Fibroblast of skin of right quadriceps (primary cell): ENCODE data around the gene CPNE6.

ENCODE experiments used
- DNase-seq: peaks from one replicate; pipeline ENCODE4 v3.0.0-alpha.2; 2013

Gene CPNE6

DNA sequence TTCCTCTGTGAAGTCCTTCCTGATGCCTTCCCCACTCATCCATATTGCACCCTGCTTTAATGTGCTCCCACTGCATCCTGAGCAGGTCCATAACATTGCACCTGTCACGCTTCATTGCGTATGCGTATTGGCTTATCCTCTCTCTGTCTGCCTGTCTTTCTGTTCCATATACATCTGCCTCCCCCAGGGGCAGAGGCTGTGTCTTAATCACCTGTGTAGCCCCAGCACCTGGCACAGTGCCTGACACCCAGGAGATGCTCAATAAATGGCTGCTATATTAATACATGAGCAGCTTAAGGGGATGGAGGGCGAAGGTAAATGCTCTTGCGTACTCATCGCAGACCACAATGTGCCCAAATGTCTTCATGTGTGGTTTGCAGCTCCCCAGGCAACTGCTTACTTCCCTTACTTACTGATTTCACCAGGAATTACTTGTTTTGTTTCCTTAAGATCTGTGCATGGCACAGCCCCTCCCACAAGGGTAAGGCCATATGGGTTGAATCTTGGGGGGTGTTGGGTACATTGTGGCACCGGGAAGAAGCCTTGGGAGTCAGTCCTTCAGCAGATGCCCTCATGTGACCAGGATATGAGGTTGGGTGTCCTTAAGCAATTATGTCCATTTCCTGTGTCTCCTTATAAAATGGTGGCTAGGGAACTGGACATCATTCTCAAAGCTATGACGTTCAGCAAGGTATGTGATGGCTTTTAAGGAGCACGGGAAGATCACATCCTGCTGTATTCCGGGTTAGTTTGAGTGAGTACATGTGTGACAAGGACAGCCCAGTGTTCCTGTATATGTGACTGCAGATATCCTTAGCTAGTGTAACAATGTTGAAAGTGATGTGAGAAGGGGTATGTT is 848 bp upstream of the CPNE6 start:
- no peak for DNase-seq

DNA sequence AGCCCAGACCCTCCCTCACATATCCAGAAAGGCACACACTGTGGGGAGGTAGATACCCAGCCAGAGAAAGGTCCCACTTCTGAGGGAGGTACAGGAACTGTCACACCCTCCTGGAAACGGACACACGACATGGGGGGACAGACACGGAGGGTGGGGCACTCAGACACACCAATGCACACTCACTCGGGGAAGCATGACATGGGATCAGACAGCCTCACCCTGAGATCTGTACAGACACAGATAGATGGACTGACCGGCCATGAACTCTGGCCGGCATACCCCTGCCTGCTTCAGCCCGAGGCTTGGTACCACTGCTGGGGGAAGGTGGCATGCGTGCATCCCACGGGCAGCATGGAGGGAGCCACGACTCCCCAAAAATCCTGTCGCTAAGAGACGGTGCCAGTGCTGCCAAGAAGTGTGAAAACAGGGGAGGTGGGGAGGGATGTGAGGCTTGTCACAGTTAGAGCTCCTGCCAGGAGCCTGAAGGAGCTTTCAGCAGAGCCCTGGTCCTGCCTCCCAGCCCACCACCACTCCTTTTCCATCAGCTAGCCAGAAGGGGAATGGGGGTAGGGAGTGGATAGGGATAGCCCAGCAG is 571 bp downstream of the CPNE6 start:
- DNase-seq = no peak

DNA sequence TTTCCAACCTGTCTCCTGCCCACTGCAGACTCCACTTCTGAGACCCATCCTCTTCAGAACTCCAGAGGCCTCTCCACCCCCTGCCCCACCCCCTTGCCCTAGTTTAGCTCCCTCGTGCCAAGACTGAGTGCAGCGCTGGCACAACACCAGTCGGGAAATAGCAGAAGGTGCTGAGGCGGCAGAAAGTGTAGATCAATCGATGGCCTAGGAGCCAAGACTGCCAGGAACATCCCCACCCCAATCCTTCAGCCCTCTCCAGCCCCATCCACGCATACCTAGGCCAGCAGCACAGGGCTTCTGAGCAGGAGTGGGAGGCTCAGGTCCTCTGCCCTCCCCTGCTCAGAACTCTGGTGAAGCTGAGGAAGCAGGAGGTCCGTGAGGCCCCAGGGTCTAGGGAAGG is 1.1 kb downstream of the CPNE6 start:
- DNase-seq = no peak

DNA sequence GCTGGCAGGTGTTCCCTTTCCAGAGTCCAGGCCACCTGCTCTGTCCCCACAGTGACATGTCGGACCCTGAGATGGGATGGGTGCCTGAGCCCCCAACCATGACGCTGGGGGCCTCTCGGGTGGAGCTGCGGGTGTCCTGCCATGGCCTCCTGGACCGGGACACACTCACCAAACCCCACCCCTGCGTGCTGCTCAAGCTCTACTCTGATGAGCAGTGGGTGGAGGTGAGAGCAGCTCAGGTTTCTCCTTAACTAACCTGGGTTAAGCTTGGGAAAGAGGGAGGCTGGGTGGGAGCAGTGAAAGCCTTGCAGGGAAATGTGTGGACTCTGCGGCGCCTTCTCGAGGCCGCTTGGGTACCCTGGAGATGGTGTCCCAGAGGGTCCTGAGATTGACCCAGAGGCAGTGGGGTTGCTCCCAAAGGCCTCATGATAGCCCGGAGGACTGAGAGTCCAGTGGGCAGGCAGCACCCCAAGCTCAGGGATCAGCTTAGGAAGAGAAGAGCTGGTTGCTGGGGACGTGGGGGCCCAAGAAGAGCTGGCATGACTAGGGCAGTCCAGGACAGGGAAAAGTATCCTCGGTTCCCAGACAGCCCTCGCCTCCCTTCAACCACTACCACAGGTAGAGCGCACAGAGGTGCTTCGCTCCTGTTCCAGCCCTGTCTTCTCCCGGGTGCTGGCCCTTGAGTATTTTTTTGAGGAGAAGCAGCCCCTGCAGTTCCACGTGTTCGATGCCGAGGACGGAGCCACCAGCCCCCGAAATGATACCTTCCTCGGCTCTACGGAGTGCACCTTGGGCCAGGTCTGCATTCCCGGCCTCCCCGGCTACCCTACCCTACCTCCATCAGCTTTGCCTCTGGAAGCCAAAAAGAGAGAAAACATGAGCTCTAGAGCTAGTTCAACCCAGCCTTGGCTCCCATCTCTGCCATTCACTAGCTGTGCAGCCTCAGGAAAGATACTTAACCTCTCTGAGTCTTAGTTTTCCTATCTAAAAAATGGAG is 1.8 kb downstream of the CPNE6 start:
- DNase-seq = no peak

DNA sequence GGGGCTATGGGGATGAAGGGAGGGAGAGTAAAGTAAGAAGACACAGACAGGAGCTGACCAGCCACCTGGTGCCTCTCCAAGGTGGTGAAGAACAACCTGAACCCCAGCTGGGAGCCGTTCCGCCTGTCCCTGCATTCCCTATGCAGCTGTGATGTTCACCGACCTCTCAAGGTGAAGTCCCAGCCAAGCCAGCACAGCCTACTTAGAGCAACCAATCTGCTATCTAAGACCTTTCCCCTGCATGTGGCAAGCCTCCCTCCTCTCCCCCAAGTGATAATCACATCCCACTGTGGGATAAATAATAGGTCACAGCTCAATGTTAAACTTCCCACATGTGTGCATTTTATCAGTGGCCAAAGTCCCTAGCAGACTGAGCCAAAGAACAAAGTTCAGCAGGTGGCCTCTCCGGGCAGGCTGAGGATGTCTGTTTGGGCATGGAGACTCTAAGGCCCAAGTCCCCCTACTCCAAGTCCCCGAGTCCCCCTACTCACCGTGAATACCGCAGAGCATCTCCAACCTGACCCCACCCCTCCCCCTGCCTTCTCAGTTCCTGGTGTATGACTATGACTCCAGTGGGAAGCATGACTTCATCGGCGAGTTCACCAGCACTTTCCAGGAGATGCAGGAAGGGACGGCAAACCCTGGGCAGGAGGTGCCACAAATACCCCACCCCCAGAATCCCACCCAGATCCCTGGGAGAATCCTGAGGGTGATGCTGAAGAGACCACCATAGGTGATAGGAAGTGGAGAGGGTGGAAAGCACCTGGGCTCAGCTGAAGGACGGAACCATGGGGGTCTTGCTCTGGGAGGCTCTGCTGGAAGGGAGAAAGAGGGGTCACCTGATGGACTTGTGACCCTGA is 3.5 kb downstream of the CPNE6 start:
- no peak for DNase-seq

DNA sequence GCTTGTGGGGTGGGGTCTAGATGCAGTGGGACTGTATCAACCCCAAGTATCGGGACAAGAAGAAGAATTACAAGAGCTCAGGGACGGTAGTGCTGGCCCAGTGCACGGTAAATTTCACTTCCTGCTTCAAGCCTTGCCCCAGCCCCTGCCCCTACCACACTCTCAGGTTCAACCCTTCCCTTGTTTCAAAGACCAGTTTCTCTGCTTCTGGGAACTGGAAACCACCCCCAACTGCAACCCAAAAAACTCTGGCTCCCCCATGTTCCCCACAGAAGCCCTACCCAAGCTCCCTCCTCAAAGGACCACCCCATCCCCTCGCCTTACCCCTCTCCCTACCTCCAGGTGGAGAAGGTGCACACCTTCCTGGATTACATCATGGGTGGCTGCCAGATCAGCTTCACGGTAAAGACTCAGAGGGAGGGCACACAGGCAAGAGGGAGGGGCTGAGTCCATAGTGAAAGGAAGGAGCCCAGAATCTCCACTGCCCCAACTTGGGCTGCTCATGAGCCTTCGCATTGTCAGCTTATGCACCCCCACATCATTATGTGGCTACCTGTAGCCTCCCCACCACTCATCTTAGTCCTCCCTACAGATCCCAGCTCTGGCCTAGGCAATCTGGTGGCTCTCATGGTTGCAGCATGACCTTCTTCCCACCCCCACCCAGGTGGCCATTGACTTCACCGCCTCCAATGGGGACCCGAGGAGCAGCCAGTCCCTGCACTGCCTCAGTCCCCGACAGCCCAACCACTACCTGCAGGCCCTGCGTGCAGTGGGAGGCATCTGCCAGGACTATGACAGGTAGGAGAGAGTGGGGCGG is 4.3 kb downstream of the CPNE6 start:
- no peak for DNase-seq

DNA sequence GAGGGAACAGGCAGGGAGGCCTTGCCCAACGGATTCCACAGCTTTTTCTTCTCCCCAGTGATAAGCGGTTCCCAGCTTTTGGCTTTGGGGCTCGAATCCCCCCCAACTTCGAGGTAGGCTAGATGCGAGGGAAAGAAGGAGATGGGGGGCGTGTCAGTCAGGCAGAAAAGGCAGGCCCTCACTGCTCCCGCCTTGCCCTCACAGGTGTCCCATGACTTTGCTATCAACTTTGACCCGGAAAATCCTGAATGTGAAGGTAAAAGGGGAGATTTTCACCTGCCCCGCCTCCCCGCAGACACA is 4.9 kb downstream of the CPNE6 start:
- no peak for DNase-seq

DNA sequence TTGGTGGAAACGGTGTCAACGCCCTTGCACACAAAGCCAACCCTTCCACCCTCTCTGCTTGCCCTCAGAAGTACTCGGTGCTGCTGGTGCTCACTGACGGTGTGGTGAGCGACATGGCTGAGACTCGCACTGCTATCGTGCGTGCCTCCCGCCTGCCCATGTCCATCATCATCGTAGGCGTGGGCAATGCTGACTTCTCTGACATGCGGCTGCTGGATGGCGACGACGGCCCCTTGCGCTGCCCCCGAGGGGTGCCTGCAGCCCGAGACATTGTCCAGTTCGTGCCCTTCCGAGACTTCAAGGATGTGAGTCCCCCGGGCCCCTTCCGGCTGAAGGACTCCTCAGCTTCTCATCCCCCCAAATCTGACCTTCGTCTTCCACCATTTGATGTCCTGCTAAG is 5.7 kb downstream of the CPNE6 start:
- no peak for DNase-seq

DNA sequence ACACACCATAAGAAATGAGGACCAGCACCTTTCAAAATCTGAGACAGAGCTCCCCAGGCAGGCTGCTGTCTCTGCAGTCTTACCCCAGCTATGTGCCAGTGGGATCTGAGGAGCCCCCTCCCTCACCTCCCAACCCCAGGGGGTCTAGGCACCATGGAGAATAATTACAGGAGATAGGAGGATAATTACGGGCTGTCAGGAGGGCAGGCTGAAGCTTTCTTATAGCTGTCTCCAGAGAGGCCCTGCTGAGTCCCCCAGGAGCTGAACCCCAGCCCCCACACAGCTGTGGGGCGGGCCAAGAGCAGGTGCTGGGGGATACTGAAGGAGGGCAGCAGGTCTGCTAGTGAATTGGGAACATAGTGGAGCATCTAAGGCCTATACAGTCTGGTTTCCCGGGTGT is 6.8 kb downstream of the CPNE6 start:
- no peak for DNase-seq

DNA sequence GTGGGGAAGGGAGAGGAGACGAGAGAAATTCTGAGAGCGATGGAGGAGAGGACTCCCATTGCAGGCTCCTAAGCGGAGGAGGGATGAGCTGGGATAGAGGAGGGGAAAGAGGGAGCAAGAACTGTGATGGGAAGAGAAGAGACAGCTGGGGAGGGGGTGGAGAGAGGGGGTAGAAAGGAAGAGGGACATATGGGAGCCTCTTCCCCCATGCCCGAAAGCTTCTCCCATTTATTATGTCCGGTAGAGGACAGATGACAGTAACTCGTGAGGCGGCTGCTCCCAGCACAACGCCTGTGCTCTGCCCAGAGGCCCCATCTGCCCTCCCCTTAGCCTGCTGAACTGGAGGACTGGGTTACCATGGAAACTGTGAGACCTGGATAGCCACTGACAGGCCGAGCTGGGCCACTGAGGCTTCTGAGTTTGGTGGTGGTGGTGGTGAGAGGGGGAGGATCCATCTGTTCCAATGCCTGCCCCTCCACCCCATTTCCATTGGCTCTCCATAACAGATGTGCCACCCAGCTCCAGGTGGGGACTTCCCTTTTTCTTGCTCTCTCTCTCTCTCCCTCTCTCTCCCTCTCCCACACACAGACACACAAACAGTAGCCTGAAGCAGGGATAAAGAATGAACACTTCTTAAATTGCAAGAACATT is 8.3 kb downstream of the CPNE6 start:
- DNase-seq = no peak

DNA sequence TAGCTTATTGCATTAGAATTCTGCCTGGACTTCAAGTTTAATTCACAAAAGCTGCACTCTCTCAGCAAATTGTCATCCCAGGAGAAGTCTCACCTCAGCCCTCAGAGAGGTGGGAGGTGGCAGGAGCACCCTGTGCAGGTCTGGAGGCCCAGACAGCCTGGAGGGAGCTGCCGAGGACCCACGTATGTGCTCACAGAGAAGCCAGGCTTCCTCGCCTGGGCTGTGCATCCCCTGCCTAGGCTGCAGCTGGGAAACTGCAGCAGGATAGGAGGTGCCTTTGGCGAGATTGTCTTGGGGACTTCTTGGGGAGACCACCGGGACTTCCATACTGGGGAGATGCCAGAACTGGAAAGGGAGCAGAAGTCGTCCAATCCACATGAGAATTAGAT is 8.8 kb downstream of the CPNE6 start:
- DNase-seq = no peak

DNA sequence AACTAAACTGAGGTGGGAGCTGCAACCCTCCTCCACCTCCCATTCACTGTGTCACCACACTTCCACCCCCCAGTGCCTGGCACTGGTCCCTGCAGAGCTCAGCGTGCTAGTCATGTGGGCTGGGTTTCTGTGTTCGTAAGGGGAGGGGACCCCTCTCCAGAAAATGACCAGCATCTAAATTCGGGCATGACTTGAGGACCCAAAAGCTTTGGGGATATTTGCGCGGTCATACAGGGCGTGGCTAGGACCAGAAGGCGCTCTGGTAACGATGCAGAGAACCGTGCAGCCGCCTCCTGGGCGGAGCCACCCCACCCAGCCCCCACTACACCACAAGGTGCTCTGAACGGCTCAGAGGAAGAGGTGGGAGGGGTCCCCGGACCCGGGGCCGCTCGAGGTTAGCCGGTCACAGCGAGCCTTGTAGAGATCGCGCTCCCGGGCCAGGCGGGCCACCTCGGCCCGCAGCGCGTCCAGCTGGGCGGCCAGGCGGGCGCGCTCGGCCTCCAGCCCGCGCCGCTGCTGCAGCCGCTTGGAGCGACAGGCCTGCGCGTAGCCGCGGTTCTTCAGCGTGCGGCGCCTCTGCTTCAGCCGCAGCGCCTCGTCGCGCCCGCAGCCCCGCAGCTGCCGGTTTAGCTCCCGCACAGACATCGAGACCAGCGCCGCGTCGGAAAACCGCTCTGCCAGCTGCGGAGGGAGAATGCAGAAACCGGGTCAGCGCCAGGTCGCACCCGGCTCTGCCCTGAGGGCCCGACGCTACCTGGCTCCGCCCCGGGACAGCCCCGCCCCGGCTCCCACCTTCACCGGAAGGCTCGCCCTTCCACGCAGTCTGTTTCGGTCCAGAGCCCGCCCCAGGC is 9.8 kb downstream of the CPNE6 start:
- no peak for DNase-seq

DNA sequence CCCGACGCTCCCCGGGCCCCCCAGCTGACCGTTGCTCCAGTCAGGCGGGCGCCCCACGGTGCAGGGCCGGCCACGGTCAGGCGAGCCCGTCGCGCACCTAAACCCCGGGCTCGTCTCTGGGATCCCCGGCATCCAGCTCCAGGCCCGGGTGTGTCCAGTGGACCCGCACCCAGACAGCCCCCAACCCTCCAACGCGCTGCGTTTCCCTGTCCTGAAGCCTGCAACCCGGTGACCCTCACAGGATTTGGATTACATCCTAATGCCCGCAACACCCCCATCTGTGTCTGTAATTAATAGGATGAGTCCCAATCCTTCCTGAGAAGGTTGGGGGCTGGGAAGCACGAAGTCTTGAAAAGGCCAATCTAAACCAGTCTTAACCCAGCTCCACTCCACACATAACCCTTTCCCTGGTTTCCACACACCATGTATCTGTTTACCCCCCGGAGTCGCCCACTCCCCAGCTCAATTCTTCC is 10.4 kb downstream of the CPNE6 start:
- DNase-seq = no peak

DNA sequence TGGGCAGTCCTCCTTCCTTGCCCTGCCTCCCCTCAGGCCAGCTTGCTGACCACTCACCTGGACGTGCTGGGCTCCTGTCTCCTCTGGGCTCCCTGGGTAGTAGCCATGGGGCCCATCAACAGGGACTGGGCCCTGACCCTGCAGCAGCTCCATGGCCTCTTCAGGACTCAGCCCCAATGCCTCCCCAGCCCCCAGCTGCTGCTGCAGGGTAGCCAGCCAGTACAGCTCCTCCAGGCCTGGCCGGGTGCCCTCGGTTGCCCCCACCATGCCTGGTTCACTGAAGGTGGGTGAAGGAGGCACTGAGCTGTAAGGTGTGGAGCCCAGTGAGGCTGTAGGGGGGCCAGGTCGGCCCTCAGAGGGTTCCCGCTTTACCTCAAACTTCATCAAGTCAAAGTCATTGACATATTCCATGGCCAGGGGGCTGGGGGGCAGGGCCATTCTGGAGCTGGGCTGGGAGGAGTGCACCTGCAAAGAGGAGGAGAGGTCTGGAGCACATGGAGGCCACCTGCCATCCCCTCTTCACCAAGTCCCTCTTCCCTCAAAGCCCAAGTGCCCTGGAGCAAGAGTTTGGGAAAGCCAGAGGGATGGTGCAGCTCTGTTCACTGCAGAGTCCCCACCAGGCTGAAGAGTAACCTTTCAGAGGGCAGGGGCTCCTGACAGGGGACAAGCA is 11.2 kb downstream of the CPNE6 start:
- no peak for DNase-seq

DNA sequence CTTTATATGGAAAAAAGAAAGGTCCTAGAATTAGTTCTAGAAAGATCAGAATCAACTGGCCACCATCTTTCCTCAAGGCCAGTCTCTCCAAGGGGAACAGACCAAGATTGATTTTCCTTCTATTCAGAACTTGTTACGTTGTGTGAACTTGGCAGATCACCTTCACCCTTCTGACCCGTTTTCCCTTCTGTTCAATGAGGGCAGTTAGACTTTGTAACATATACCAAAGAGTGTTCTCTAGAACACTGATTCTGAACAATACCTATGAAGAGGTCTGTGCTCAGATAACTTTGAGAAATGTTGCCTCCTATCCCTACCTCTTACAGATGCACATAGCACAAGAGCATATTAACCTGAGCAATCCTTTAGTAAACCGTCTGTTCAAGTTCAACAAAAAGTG is 12.1 kb downstream of the CPNE6 start:
- no peak for DNase-seq

DNA sequence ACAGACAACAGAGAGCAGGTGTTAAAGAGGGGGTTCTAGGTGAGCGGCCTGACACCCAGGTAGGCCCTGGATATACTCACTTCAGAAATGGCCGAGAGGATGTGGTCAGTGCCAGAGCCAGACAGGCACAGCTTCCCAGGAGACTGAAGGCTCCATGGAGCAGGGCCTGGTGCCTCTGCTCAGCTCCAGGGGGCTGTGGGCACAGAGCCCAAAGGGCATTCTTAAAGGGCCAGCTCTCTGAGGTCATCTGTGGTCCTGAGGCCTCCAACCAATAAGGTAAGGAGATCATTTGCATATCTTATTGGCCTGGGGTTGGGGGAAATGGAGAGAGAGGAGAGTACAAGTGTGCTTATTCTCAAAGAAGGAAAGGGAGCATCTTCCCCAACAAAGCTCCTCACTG is 13.1 kb downstream of the CPNE6 start:
- DNase-seq = no peak

DNA sequence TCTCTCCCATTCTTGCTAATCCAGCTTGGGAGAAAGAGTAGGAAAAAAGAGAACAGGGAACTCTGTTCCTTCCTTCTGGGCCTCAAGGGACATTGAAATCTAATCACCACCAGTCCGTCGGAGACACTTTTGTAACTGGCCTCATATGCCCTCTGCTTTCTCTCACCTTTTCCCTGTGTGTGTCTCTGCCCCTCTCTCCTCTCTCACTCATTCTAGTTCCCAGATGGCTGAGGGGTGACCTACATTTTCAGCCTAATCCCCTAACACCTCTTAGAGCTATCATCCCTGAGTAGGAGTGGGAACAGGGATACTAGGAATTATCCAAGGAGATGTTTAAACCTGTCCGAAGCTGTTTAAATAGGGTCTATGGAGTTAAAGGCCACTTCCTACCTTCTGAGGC is 13.9 kb downstream of the CPNE6 start:
- DNase-seq = no peak

DNA sequence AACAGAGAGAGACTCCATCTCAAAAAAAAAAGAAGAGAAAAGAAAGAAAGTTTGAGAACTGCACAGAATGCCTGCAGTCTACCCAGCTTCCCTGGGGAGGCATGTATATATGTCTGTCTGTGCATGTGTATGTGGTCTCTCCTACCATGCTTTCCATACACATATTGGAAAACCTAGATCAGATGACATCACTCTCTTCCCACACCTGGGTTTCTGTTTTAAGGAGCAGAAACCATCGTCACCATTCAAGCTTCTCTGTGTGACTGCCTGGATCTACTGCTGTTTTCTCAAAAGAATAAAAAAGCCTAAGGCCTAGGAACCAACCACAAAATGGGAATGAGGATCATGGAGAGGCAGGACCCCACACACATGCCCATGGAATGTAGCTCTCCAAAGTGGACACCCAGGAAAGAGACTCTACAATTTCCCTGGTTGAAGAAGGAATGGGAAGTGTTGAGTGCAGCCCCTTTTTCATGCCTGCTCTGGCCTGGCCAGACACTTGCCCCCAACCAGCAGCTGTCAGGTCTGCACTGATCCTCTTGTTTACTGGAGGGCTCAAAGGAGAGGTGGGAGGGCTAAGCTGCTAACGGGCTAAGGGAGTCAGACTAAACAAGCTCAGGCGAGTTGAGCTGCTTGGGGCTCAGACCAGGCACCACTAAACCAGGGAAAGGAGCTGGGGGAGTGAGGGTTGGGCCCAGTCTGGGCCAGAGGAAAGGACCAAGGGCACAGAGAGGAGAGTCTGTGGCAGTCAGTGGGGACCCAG is 15.0 kb downstream of the CPNE6 start:
- DNase-seq = no peak

DNA sequence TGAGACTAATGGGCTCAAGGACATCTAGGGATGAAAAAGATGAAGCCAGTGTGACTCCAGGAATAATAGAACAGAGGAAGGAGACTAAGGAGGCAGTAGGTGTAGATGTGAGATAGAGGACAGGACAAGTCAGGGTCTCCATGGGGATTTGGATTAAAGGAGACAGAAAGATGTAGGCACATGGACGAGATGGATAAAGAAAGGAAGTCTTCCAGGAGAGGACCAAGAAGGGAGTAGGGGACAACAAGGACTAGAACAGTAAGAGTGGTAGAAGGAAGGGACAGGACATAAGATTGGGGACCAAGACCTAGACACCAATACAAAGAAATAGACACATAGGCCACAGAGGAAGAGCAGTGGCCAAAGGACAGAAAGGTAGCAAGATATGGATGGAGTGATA is 15.6 kb downstream of the CPNE6 start:
- no peak for DNase-seq
